OCI-LY7 (cell line): ENCODE measurements around the gene OR2T34.

Experiments used
- CTCF ChIP-seq: fragments of 200-600 bp; sonication (generic); conservative IDR thresholded peaks from 2 replicates; pipeline ENCODE4 v1.5.1; 2014; ENCODE audit warnings: mild to moderate bottlenecking, antibody characterized with exemption, low read length, moderate library complexity, mixed read lengths
- EZH2phosphoT487 ChIP-seq: fragments of 200-600 bp; sonication (generic); IDR thresholded peaks from 2 replicates; pipeline ENCODE4 v1.6.1; 2018; ENCODE audit warnings: low read depth, borderline replicate concordance, mild to moderate bottlenecking, mixed run types, antibody characterized with exemption, low read length, moderate library complexity, mixed read lengths

GRCh38 chr1:248618119-248618518 lies 43.6 kb upstream of the OR2T34 start:
- TF ChIP-seq CTCF (no peak), EZH2phosphoT487 (no peak)
